Cardiac muscle cell (in vitro differentiated cells and primary cell): ENCODE results near the gene OR10H4. TPM values are rescaled to one million over a fixed set of nuclear protein-coding genes. Genes with fewer than 3 reads are reported as not detected.

Source experiments
- DNase-seq, 2 donors: peaks; one replicate each; pipeline versions ENCODE4 v3.0.0 to v3.0.0-alpha.2; 2010 to 2017; ENCODE audit warnings: low read depth in 1 of 2, low spot score in 1 of 2
- H3K27ac ChIP-seq: fragments of 200-600 bp; sonication (generic); 2 replicates; pipeline ENCODE4 v1.5.1; 2016
- H3K27me3 ChIP-seq: fragments of 200-600 bp; sonication (generic); 2 replicates; pipeline ENCODE4 v1.6.0; 2016; ENCODE audit warnings: control low read depth
- H3K36me3 ChIP-seq: fragments of 200-600 bp; sonication (generic); 2 replicates; pipeline ENCODE4 v1.5.1; 2016; ENCODE audit warnings: control low read depth
- H3K4me1 ChIP-seq: fragments of 200-600 bp; sonication (generic); 2 replicates; pipeline ENCODE4 v1.8.1; 2017; ENCODE audit warnings: low read depth, mild to moderate bottlenecking, mixed run types
- H3K4me3 ChIP-seq: fragments of 200-600 bp; sonication (generic); 2 replicates; pipeline ENCODE4 v1.5.1; 2016; ENCODE audit warnings: mild to moderate bottlenecking
- H3K9me3 ChIP-seq: fragments of 200-600 bp; sonication (generic); 2 replicates; pipeline ENCODE4 v1.5.1; 2017; ENCODE audit warnings: low read depth, mild to moderate bottlenecking, control low read depth
- polyA plus RNA-seq: library from polyadenylated mRNA; unstranded; fragments of >200 nt; fragmentation: Nextera tagmentation; extraction: Ambion mirVana; gene quantifications from 2 replicates; pipeline ENCODE4 v1.2.1, GENCODE V29; 2016
- total RNA-seq: library from RNA; depleted of rRNA; stranded (reverse); fragments of >200 nt; gene quantifications from 2 replicates; pipeline ENCODE4 v1.2.3, GENCODE V29; 2016
- TF ChIP-seq, protein P1 (sequence below): IDR thresholded peaks from 2 replicates; pipeline ENCODE4 v1.5.1; 2012; ENCODE audit warnings: low read depth, mild to moderate bottlenecking, low read length

Gene OR10H4
- total and polyA plus RNA-seq, 2 experiments from 2014 or later: not detected

DNA sequence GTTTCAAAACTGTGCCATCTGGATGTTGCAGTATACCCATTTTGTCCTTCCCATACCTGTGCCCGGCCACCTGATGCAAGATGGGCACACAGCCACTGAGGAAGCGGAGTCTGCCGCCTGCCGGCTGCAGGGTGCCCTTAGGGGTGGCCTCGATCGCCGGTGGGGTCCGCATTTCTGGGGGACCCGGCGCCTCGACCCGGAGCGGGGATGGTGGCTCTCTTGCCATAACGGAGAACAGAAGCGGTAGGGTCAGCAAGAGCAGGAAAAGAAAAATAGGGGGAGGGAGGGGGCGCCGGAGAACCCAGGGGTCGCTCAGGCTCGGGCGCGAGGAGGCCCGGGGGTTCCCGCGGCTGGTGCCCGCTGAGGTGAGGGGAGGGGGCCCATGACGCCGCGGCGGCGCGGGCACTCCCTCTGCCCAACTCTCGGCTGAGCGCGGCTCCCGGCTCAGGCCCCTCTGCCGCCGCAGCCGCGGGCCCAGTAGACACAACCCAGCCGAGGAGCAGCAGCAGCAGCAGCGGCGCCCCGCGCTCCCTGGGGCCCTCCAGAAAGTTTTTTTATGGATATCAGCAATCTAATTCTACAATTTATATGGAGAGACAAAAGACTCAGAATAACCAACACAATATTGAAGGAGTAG is 37.1 kb upstream of the OR10H4 start:
- H3K9me3 ChIP-seq: no peaks in the 10 kb centered on the region
- H3K4me1 ChIP-seq: no peaks in the 10 kb centered on the region
- TF ChIP-seq, protein P1, sequence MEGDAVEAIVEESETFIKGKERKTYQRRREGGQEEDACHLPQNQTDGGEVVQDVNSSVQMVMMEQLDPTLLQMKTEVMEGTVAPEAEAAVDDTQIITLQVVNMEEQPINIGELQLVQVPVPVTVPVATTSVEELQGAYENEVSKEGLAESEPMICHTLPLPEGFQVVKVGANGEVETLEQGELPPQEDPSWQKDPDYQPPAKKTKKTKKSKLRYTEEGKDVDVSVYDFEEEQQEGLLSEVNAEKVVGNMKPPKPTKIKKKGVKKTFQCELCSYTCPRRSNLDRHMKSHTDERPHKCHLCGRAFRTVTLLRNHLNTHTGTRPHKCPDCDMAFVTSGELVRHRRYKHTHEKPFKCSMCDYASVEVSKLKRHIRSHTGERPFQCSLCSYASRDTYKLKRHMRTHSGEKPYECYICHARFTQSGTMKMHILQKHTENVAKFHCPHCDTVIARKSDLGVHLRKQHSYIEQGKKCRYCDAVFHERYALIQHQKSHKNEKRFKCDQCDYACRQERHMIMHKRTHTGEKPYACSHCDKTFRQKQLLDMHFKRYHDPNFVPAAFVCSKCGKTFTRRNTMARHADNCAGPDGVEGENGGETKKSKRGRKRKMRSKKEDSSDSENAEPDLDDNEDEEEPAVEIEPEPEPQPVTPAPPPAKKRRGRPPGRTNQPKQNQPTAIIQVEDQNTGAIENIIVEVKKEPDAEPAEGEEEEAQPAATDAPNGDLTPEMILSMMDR: no peak
- H3K4me3 ChIP-seq: no peak overlapping the region
- no peaks in the 10 kb centered on the region for H3K27me3 ChIP-seq
- DNase-seq: no peak
- H3K27ac ChIP-seq: no peak overlapping the region
- no peaks in the 10 kb centered on the region for H3K36me3 ChIP-seq

DNA sequence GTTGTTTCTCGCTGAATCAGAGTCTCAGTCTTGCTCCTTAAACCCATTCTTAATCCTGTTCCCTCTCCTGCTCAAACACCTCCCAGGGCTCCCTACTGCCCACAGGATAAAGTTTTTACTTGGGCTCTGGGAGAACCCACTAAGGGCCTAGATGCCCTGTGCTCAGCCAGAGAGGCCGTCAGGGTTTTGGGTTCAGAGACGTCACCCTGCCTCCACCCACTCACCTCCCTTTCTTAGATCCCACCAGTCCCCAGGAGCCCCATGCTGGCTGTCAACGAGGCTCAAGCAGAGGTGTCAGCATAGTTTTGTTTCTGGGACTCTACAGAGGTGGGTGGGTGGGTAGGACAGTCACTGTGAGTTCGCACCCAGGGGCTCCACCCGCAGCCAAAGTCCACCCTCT is 35.4 kb upstream of the OR10H4 start:
- no peak overlapping the region for H3K27ac ChIP-seq
- H3K36me3 ChIP-seq: no peaks in the 10 kb centered on the region
- no peaks in the 10 kb centered on the region for H3K4me1 ChIP-seq
- H3K27me3 ChIP-seq: no peaks in the 10 kb centered on the region
- TF ChIP-seq, protein P1: no peak
- no peak overlapping the region for H3K4me3 ChIP-seq
- H3K9me3 ChIP-seq: no peaks in the 10 kb centered on the region
- no peak for DNase-seq

DNA sequence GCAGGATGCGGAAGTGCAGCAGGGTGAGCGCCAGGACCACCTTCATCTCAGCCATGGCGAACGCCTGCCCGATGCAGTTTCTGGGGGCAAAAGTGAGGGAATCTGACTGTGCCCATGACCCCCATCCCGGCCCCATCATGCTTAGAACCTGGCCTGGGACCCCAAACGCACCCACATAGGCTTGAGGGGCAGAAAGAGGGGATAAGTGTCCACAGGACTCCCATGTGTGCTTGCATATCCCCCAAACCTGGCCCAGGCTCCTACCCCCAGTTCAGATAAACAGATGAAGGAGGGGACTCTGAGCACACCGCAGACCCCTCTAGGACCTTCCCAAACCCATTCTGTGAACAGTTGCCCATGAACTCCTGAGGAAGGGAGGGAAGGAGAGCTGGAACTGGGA is 35.0 kb upstream of the OR10H4 start:
- Histone ChIP-seq H3K36me3 (no peaks in the 10 kb centered on the region), H3K4me3 (no peak overlapping the region), H3K27ac (no peak overlapping the region), H3K27me3 (no peaks in the 10 kb centered on the region), H3K4me1 (no peaks in the 10 kb centered on the region), H3K9me3 (no peaks in the 10 kb centered on the region)
- no peak for DNase-seq
- TF ChIP-seq, protein P1: no peak

DNA sequence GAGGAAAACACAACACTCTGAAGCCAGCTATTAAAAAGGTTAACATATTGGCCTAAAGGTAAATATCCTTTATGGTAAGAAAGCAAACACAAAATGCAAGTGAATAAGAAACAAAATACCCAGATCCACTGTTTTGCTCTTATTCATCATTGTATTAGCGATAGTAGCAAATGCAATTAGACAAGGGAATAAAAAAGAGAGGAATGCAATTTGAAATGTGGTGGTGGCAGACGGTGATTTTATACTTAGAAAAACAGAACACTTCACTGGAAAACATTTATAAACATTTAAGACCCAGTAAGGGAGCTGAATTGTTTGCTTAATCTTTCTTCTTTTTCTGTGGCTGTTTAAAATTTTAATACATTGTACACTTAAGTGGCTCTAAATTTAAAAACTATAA is 33.7 kb upstream of the OR10H4 start:
- Histone ChIP-seq H3K4me3 (no peak overlapping the region), H3K27me3 (no peaks in the 10 kb centered on the region), H3K4me1 (no peaks in the 10 kb centered on the region), H3K36me3 (no peaks in the 10 kb centered on the region), H3K9me3 (no peaks in the 10 kb centered on the region), H3K27ac (no peak overlapping the region)
- DNase-seq: no peak
- TF ChIP-seq, protein P1: no peak

DNA sequence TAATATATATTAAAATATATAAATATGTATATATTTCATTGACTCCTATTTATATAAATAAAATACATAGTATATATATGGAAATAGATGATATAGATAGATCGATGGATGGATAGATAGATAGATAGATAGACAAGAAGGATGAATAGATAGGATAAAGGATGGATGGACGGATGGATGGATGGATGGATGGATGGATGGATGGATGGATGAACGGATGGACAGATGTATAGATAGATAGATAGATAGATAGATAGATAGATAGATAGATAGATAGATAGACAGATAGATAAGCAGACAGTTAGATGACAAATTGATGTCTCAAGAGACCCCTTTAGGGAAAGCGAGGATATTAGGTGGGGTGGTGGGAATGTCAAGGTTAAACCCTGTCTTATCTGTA is 29.6 kb upstream of the OR10H4 start:
- no peak overlapping the region for H3K27ac ChIP-seq
- no peaks in the 10 kb centered on the region for H3K27me3 ChIP-seq
- no peaks in the 10 kb centered on the region for H3K9me3 ChIP-seq
- no peaks in the 10 kb centered on the region for H3K4me1 ChIP-seq
- no peak overlapping the region for H3K4me3 ChIP-seq
- TF ChIP-seq, protein P1: no peak
- H3K36me3 ChIP-seq: no peaks in the 10 kb centered on the region
- DNase-seq: no peak
